Panc1 (cell line): Measurements from ENCODE around the gene ZNF648.

ENCODE experiments used
- POLR2AphosphoS5 ChIP-seq: IDR thresholded peaks from 2 replicates; pipeline ENCODE4 v1.6.1; 2012; ENCODE audit warnings: mild to moderate bottlenecking, low read depth, low read length, moderate library complexity
- TF ChIP-seq, protein P1 (sequence below): fragments of 450-650 bp; IDR thresholded peaks from 2 replicates; pipeline ENCODE4 v1.5.1; 2017; ENCODE audit warnings: mild to moderate bottlenecking
- TF ChIP-seq, protein P2 (sequence below), 2 experiments: IDR thresholded peaks; 2 replicates each; pipeline ENCODE4 v1.6.1; 2011 to 2012; ENCODE audit warnings: low read depth in 2 of 2, control low read depth in 1 of 2, low read length in 1 of 2, mild to moderate bottlenecking in 1 of 2, moderate library complexity in 1 of 2; ENCODE audit not compliant: insufficient read depth in 1 of 2

DNA sequence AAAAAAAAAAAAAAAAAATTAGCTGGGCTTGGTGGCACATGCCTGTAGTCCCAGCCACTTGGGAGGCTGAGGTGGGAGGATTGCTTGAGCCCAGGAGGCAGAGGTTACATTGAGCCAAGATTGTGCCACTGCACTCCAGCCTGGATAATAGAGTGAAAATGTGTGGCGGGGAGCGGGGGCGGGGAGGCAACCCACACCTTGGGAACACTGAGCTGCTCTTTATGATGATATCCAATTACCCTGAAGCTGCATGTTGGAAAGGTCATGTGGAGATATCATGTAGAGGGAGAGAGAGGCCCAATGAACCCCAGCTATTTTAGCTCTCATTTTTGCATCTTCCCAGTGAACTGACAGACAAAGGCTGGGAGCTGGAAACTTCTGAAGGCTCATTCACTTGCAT, 48.3 kb upstream of the ZNF648 start:
- TF ChIP-seq, protein P1, sequence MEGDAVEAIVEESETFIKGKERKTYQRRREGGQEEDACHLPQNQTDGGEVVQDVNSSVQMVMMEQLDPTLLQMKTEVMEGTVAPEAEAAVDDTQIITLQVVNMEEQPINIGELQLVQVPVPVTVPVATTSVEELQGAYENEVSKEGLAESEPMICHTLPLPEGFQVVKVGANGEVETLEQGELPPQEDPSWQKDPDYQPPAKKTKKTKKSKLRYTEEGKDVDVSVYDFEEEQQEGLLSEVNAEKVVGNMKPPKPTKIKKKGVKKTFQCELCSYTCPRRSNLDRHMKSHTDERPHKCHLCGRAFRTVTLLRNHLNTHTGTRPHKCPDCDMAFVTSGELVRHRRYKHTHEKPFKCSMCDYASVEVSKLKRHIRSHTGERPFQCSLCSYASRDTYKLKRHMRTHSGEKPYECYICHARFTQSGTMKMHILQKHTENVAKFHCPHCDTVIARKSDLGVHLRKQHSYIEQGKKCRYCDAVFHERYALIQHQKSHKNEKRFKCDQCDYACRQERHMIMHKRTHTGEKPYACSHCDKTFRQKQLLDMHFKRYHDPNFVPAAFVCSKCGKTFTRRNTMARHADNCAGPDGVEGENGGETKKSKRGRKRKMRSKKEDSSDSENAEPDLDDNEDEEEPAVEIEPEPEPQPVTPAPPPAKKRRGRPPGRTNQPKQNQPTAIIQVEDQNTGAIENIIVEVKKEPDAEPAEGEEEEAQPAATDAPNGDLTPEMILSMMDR = no peak
- TF ChIP-seq, protein P2, sequence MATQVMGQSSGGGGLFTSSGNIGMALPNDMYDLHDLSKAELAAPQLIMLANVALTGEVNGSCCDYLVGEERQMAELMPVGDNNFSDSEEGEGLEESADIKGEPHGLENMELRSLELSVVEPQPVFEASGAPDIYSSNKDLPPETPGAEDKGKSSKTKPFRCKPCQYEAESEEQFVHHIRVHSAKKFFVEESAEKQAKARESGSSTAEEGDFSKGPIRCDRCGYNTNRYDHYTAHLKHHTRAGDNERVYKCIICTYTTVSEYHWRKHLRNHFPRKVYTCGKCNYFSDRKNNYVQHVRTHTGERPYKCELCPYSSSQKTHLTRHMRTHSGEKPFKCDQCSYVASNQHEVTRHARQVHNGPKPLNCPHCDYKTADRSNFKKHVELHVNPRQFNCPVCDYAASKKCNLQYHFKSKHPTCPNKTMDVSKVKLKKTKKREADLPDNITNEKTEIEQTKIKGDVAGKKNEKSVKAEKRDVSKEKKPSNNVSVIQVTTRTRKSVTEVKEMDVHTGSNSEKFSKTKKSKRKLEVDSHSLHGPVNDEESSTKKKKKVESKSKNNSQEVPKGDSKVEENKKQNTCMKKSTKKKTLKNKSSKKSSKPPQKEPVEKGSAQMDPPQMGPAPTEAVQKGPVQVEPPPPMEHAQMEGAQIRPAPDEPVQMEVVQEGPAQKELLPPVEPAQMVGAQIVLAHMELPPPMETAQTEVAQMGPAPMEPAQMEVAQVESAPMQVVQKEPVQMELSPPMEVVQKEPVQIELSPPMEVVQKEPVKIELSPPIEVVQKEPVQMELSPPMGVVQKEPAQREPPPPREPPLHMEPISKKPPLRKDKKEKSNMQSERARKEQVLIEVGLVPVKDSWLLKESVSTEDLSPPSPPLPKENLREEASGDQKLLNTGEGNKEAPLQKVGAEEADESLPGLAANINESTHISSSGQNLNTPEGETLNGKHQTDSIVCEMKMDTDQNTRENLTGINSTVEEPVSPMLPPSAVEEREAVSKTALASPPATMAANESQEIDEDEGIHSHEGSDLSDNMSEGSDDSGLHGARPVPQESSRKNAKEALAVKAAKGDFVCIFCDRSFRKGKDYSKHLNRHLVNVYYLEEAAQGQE (IDR thresholded peaks at IDR 0.05; ENCODE audit: insufficient read depth in 1 of 2, low read depth in 2 of 2, low read length in 1 of 2) = no peak
- TF ChIP-seq POLR2AphosphoS5 = no peak
